DND-41 (cell line): ENCODE results near the gene POMT2.

Experiments
- EZH2 ChIP-seq: IDR thresholded peaks from 3 replicates; pipeline ENCODE4 v1.6.1; 2012; ENCODE audit warnings: borderline replicate concordance, low read depth, mild to moderate bottlenecking, moderate library complexity, low read length, inconsistent platforms; ENCODE audit not compliant: severe bottlenecking
- TF ChIP-seq, protein P1 (sequence below): IDR thresholded peaks from 2 replicates; pipeline ENCODE4 v1.5.1; 2012; ENCODE audit warnings: borderline replicate concordance, low read length, moderate library complexity, mild to moderate bottlenecking; ENCODE audit not compliant: poor library complexity, severe bottlenecking; ENCODE audit errors: extremely low read depth

DNA sequence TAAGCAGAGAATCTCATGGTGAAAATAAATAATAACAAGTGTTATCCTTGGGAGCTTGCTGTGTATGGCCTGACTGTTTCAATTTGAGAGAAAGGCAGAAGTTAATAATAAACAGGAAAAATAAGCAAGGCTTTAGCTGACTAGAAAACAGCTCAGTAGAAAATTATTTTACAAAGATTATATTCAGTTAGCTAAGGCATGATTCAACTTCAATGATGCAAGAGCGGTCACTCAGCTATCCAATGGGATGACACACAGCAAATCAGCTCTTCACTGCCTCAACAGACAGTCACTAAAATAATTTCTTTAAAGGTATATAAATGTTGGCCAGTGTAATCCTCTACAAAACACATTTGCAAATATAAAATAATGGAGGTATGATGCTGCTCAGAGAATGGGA, 18.7 kb upstream of the POMT2 start:
- TF ChIP-seq, protein P1, sequence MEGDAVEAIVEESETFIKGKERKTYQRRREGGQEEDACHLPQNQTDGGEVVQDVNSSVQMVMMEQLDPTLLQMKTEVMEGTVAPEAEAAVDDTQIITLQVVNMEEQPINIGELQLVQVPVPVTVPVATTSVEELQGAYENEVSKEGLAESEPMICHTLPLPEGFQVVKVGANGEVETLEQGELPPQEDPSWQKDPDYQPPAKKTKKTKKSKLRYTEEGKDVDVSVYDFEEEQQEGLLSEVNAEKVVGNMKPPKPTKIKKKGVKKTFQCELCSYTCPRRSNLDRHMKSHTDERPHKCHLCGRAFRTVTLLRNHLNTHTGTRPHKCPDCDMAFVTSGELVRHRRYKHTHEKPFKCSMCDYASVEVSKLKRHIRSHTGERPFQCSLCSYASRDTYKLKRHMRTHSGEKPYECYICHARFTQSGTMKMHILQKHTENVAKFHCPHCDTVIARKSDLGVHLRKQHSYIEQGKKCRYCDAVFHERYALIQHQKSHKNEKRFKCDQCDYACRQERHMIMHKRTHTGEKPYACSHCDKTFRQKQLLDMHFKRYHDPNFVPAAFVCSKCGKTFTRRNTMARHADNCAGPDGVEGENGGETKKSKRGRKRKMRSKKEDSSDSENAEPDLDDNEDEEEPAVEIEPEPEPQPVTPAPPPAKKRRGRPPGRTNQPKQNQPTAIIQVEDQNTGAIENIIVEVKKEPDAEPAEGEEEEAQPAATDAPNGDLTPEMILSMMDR, result no peak
- no peak for TF ChIP-seq EZH2
